ENCODE measurements around the gene MDFI.

DNA sequence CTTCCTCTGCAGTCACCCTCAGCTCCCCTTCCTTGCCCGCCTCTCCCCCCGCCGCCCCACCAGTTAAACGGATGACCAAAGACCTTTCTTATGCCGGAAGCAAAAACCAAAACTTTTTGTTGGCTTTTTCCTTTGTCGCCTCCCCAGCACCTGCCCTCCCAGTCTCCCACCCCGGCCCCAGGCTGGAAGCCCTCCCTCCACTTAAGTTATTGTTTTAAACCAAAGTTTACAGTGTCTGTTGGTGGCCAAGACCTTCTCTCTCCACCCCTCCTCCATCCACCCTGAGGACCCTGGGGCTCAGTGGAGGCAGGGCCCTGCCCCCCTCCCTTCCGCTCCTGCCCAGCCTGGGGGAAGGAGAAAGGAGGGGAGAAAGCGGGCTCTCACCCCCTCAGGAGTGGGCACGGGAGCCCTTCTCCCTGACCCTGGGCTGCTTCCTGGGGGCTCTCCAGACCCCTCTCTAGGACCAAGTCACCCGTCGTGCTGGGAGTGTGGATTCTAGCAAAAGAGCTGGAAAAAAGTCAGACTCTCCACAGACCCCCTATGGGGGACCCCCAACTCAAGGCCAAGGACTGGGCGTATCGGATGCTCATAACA lies 38.3 kb upstream of the MDFI start:
- no peak for TF ChIP-seq REST (IDR thresholded peaks at IDR 0.05; ENCODE audit: insufficient read depth in 1 of 2, low read depth in 2 of 2, low read length in 2 of 2)
- no peak for TF ChIP-seq POLR2AphosphoS5 (IDR thresholded peaks at IDR 0.05; ENCODE audit: low read depth, low read length)
- no peak for TF ChIP-seq SIN3A (IDR thresholded peaks at IDR 0.05; ENCODE audit: borderline replicate concordance, insufficient read depth, low read length)
- TF ChIP-seq TAF1 (IDR thresholded peaks at IDR 0.05; ENCODE audit: borderline replicate concordance, insufficient read depth, low read length), result no peak
